Stimulated activated naive CD8-positive, alpha-beta T cell treated with anti-CD3 and anti-CD28 coated beads, Interleukin-15, amount 100 ng/mL, for 72 hours (primary cell): ENCODE measurements around the gene C19orf81.

Source experiments
- ATAC-seq: fragments of 150-1000 bp; cut with Tn5 transposase; 2 replicates; pipeline ENCODE4 v1.10.0; 2021; ENCODE audit warnings: mild to moderate bottlenecking, moderate library complexity
- DNase-seq, 2 donors: peaks; one replicate each; pipeline ENCODE4 v3.0.0; 2021 to 2022
- H3K27ac Mint-ChIP-seq, 2 donors: one replicate each; pipeline ENCODE4 v1.8.0; 2022; ENCODE audit warnings: mild to moderate bottlenecking in 2 of 2, mixed read lengths in 2 of 2, moderate library complexity in 2 of 2
- H3K27me3 Mint-ChIP-seq: one replicate; pipeline ENCODE4 v1.8.0; 2022; ENCODE audit warnings: mixed read lengths
- H3K4me1 Mint-ChIP-seq: one replicate; pipeline ENCODE4 v1.8.0; 2022; ENCODE audit warnings: mild to moderate bottlenecking, mixed read lengths
- H3K4me3 Mint-ChIP-seq, 2 donors: one replicate each; pipeline ENCODE4 v1.8.0; 2022; ENCODE audit warnings: mild to moderate bottlenecking in 2 of 2, mixed read lengths in 2 of 2, moderate library complexity in 1 of 2
- H3K9me3 Mint-ChIP-seq, 2 donors: one replicate each; pipeline ENCODE4 v1.8.0; 2022; ENCODE audit warnings: mixed read lengths in 2 of 2

Gene C19orf81

GRCh38 chr19:50678323-50678722 is 29.1 kb downstream of the C19orf81 start:
- H3K9me3 Mint-ChIP-seq = no peaks in the 10 kb centered on the region
- no peak overlapping the region for H3K4me3 Mint-ChIP-seq
- no peak overlapping the region for H3K27ac Mint-ChIP-seq
- no peak for DNase-seq
- H3K27me3 Mint-ChIP-seq = peaks cover 55% of the 10 kb centered on the region
- peaks cover 13% of the 10 kb centered on the region for H3K4me1 Mint-ChIP-seq
- ATAC-seq = no peak

GRCh38 chr19:50679177-50680125 is 30.2 kb downstream of the C19orf81 start:
- peaks cover 51% of the 10 kb centered on the region for H3K27me3 Mint-ChIP-seq
- H3K4me1 Mint-ChIP-seq = peaks cover 13% of the 10 kb centered on the region
- no peak overlapping the region for H3K4me3 Mint-ChIP-seq
- no peak overlapping the region for H3K27ac Mint-ChIP-seq
- H3K9me3 Mint-ChIP-seq = no peaks in the 10 kb centered on the region
- ATAC-seq (peak; percentile 97), DNase-seq (peak; percentile 82 to 84)

GRCh38 chr19:50686310-50687032 is 37.2 kb downstream of the C19orf81 start:
- Mint-ChIP-seq H3K27ac (no peak overlapping the region), H3K9me3 (no peaks in the 10 kb centered on the region), H3K4me3 (no peak overlapping the region), H3K4me1 (no peaks in the 10 kb centered on the region), H3K27me3 (peaks cover 58% of the 10 kb centered on the region)
- ATAC-seq = no peak
- DNase-seq = no peak

- H3K4me1 Mint-ChIP-seq = peaks cover 1% of the 10 kb centered on the region
- no peak overlapping the region for H3K4me3 Mint-ChIP-seq
- H3K9me3 Mint-ChIP-seq = no peaks in the 10 kb centered on the region
- H3K27ac Mint-ChIP-seq = no peak overlapping the region
- peaks cover 69% of the 10 kb centered on the region for H3K27me3 Mint-ChIP-seq
- DNase-seq = no peak
- no peak for ATAC-seq
These were observed 39.5 kb downstream of the C19orf81 start for GRCh38 chr19:50688766-50689165.

GRCh38 chr19:50690439-50690838 is 41.2 kb downstream of the C19orf81 start:
- H3K27ac Mint-ChIP-seq = peak overlapping the region in 1 of 2 donors; percentile 9
- ATAC-seq (no peak), DNase-seq (no peak)
- H3K27me3 Mint-ChIP-seq = peaks cover 65% of the 10 kb centered on the region
- no peak overlapping the region for H3K4me3 Mint-ChIP-seq
- no peaks in the 10 kb centered on the region for H3K9me3 Mint-ChIP-seq
- peaks cover 9% of the 10 kb centered on the region for H3K4me1 Mint-ChIP-seq

- H3K4me3 Mint-ChIP-seq = no peak overlapping the region
- H3K4me1 Mint-ChIP-seq = peaks cover 9% of the 10 kb centered on the region
- peaks cover 82% of the 10 kb centered on the region for H3K27me3 Mint-ChIP-seq
- no peak for DNase-seq
- ATAC-seq = no peak
- H3K9me3 Mint-ChIP-seq = no peaks in the 10 kb centered on the region
- no peak overlapping the region for H3K27ac Mint-ChIP-seq
These were observed 44.1 kb downstream of the C19orf81 start for GRCh38 chr19:50693064-50693975.

- Mint-ChIP-seq H3K4me3 (no peak overlapping the region), H3K9me3 (no peaks in the 10 kb centered on the region), H3K27ac (no peak overlapping the region), H3K4me1 (peaks cover 9% of the 10 kb centered on the region), H3K27me3 (peaks cover 87% of the 10 kb centered on the region)
- DNase-seq (no peak), ATAC-seq (peak; percentile 27)
These were observed 45.5 kb downstream of the C19orf81 start for GRCh38 chr19:50694815-50695145.

GRCh38 chr19:50695251-50696093 is 46.2 kb downstream of the C19orf81 start:
- H3K27ac Mint-ChIP-seq = no peak overlapping the region
- no peaks in the 10 kb centered on the region for H3K9me3 Mint-ChIP-seq
- no peak overlapping the region for H3K4me3 Mint-ChIP-seq
- ATAC-seq = peak; percentile 55
- peak in 1 of 2 donors; percentile 41 for DNase-seq
- peaks cover 89% of the 10 kb centered on the region for H3K27me3 Mint-ChIP-seq
- peaks cover 9% of the 10 kb centered on the region for H3K4me1 Mint-ChIP-seq

GRCh38 chr19:50696094-50696483 is 46.8 kb downstream of the C19orf81 start:
- Mint-ChIP-seq H3K4me1 (peaks cover 9% of the 10 kb centered on the region), H3K27me3 (peaks cover 85% of the 10 kb centered on the region), H3K27ac (no peak overlapping the region), H3K4me3 (no peak overlapping the region), H3K9me3 (no peaks in the 10 kb centered on the region)
- DNase-seq (no peak), ATAC-seq (no peak)

- Mint-ChIP-seq H3K27ac (no peak overlapping the region), H3K4me1 (peaks cover 9% of the 10 kb centered on the region), H3K4me3 (no peak overlapping the region), H3K27me3 (peaks cover 71% of the 10 kb centered on the region), H3K9me3 (no peaks in the 10 kb centered on the region)
- DNase-seq (no peak), ATAC-seq (no peak)
These were observed 48.3 kb downstream of the C19orf81 start for GRCh38 chr19:50697414-50698124.

- Mint-ChIP-seq H3K4me1 (peaks cover 13% of the 10 kb centered on the region), H3K4me3 (no peak overlapping the region), H3K9me3 (no peaks in the 10 kb centered on the region), H3K27me3 (peaks cover 63% of the 10 kb centered on the region), H3K27ac (no peak overlapping the region)
- DNase-seq (no peak), ATAC-seq (no peak)
These were observed 52.2 kb downstream of the C19orf81 start for GRCh38 chr19:50701367-50701985.

- DNase-seq = no peak
- Mint-ChIP-seq H3K27me3 (peaks cover 54% of the 10 kb centered on the region), H3K4me3 (no peak overlapping the region), H3K4me1 (peaks cover 18% of the 10 kb centered on the region), H3K9me3 (no peaks in the 10 kb centered on the region), H3K27ac (no peak overlapping the region)
- no peak for ATAC-seq
These were observed 53.1 kb downstream of the C19orf81 start for GRCh38 chr19:50702158-50702870.
